ENCODE measurements around the gene THAP6. TPM values are rescaled to one million over a fixed set of nuclear protein-coding genes. Genes with fewer than 3 reads are reported as not detected.

Gene THAP6
- total RNA-seq, 1 experiment from 2014 or later = 25.5 TPM

DNA sequence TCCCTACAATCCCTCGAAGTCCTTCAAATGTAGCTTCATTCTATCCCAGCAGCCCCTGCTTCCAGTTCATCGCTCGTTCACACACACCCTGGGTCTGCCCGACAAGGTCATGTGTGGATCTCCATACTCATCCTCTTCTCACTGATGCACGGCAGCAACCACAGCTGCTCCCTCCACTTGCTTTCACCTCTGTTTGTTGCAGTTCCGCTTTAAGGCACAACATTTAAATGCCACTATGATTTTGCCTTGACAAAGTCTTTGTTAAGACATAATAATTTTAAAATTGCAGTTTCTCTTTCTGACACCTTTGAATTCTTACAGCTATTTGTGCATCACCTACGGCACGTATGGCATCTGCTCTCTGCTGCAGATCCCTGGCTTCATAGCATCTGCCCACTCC lies 43.4 kb downstream of the THAP6 start:
- Histone ChIP-seq H2AFZ (ENCODE audit: low read depth, low read length, poor library complexity, severe bottlenecking) (no peak overlapping the region), H3K36me3 (ENCODE audit: control insufficient read depth in 1 of 2, insufficient read depth in 2 of 2, low read length in 2 of 2) (no peaks in the 10 kb centered on the region), H3K4me3 (replicated peaks in 1 of 2; ENCODE audit: low read depth in 1 of 2, low read length in 2 of 2) (no peak overlapping the region), H3K4me1 (ENCODE audit: control insufficient read depth in 1 of 2, insufficient read depth in 2 of 2, low read length in 2 of 2) (peaks cover 0 to 9% of the 10 kb centered on the region in 2 experiments; a peak in 2 of 4 replicates), H3K9me3 (ENCODE audit: control insufficient read depth in 1 of 2, insufficient read depth in 1 of 2, low read depth in 1 of 2, low read length in 2 of 2) (no peaks in the 10 kb centered on the region), H3K9me2 (ENCODE audit: insufficient read depth) (no peaks in the 10 kb centered on the region), H3K79me2 (ENCODE audit: insufficient read depth, low read length) (no peaks in the 10 kb centered on the region), H3K27me3 (ENCODE audit: insufficient read depth, low read length) (no peaks in the 10 kb centered on the region), H3K4me2 (ENCODE audit: low read length) (no peak overlapping the region), H3K27ac (ENCODE audit: low read depth, low read length) (no peak overlapping the region), H4K20me1 (ENCODE audit: insufficient read depth) (no peaks in the 10 kb centered on the region), H3K9ac (ENCODE audit: low read length) (no peak overlapping the region)
- ChIA-PET RAD21 (ENCODE audit: low non-redundant PET in 1 of 2, low total read pairs in 2 of 2, uncharacterized antibody in 2 of 2, unreplicated experiment in 2 of 2) (no interaction called here), CTCF (no interaction called here), POLR2A (no interaction called here)
- DNase-seq (ENCODE audit: low read depth, low spot score) = no peak
- TF ChIP-seq JUND (IDR thresholded peaks at IDR 0.05) (no peak), TCF7L2 (IDR thresholded peaks at IDR 0.05; ENCODE audit: borderline replicate concordance, extremely low read depth, insufficient read depth, insufficient read length) (no peak), POLR2AphosphoS5 (IDR thresholded peaks at IDR 0.05; ENCODE audit: low read depth, low read length) (no peak), FOSL1 (IDR thresholded peaks at IDR 0.05; ENCODE audit: low read depth) (no peak)
- TF ChIP-seq, protein P1, sequence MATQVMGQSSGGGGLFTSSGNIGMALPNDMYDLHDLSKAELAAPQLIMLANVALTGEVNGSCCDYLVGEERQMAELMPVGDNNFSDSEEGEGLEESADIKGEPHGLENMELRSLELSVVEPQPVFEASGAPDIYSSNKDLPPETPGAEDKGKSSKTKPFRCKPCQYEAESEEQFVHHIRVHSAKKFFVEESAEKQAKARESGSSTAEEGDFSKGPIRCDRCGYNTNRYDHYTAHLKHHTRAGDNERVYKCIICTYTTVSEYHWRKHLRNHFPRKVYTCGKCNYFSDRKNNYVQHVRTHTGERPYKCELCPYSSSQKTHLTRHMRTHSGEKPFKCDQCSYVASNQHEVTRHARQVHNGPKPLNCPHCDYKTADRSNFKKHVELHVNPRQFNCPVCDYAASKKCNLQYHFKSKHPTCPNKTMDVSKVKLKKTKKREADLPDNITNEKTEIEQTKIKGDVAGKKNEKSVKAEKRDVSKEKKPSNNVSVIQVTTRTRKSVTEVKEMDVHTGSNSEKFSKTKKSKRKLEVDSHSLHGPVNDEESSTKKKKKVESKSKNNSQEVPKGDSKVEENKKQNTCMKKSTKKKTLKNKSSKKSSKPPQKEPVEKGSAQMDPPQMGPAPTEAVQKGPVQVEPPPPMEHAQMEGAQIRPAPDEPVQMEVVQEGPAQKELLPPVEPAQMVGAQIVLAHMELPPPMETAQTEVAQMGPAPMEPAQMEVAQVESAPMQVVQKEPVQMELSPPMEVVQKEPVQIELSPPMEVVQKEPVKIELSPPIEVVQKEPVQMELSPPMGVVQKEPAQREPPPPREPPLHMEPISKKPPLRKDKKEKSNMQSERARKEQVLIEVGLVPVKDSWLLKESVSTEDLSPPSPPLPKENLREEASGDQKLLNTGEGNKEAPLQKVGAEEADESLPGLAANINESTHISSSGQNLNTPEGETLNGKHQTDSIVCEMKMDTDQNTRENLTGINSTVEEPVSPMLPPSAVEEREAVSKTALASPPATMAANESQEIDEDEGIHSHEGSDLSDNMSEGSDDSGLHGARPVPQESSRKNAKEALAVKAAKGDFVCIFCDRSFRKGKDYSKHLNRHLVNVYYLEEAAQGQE (IDR thresholded peaks at IDR 0.05; ENCODE audit: low read depth) = no peak
- no TSS peak for BruUV-seq (replicated peaks)
- intact Hi-C loops (cut with micrococcal nuclease) = no loop called here
- ATAC-seq = no peak

DNA sequence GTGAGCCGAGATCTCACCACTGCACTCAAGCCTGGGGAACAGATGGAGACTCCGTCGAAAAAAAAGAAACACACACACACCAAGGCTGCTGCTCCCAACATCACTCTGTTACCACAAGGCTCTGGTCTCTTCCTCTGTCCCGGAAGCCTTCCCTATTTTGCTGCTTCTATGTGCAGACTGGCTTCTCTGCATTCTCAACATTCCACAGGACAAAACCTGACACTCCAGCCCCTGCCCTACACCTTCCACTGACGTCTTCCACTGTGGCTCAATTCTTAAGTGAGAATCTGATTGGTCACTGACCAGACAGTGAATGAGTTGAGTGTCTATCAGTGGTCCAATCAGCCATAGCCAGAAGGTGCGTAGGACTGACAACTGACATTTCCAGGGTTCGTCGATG lies 47.5 kb downstream of the THAP6 start:
- no peaks in the 10 kb centered on the region for H4K20me1 ChIP-seq (ENCODE audit: insufficient read depth)
- TF ChIP-seq, protein P2, sequence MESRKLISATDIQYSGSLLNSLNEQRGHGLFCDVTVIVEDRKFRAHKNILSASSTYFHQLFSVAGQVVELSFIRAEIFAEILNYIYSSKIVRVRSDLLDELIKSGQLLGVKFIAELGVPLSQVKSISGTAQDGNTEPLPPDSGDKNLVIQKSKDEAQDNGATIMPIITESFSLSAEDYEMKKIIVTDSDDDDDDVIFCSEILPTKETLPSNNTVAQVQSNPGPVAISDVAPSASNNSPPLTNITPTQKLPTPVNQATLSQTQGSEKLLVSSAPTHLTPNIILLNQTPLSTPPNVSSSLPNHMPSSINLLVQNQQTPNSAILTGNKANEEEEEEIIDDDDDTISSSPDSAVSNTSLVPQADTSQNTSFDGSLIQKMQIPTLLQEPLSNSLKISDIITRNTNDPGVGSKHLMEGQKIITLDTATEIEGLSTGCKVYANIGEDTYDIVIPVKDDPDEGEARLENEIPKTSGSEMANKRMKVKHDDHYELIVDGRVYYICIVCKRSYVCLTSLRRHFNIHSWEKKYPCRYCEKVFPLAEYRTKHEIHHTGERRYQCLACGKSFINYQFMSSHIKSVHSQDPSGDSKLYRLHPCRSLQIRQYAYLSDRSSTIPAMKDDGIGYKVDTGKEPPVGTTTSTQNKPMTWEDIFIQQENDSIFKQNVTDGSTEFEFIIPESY (IDR thresholded peaks at IDR 0.05; ENCODE audit: extremely low read depth, insufficient replicate concordance, low read length) = no peak
- no peak for TF ChIP-seq ZNF274 (IDR thresholded peaks at IDR 0.05; ENCODE audit: low read depth, low read length)
- CTCF ChIA-PET = no interaction called here
- H3K9ac ChIP-seq (ENCODE audit: low read length) = no peak overlapping the region
- no peak overlapping the region for H3K27ac ChIP-seq (ENCODE audit: low read depth, low read length)
- POLR2A ChIA-PET = no interaction called here
- BruUV-seq (replicated peaks) = no TSS peak
- no peaks in the 10 kb centered on the region for H3K79me2 ChIP-seq (ENCODE audit: insufficient read depth, low read length)
- RAD21 ChIA-PET (ENCODE audit: low non-redundant PET in 1 of 2, low total read pairs in 2 of 2, uncharacterized antibody in 2 of 2, unreplicated experiment in 2 of 2) = no interaction called here
- no peaks in the 10 kb centered on the region for H3K4me1 ChIP-seq (ENCODE audit: control insufficient read depth in 1 of 2, insufficient read depth in 2 of 2, low read length in 2 of 2)
- no peak overlapping the region for H2AFZ ChIP-seq (ENCODE audit: low read depth, low read length, poor library complexity, severe bottlenecking)
- H3K36me3 ChIP-seq (ENCODE audit: control insufficient read depth in 1 of 2, insufficient read depth in 2 of 2, low read length in 2 of 2) = no peaks in the 10 kb centered on the region
- H3K4me2 ChIP-seq (ENCODE audit: low read length) = no peak overlapping the region
- H3K9me3 ChIP-seq (ENCODE audit: control insufficient read depth in 1 of 2, insufficient read depth in 1 of 2, low read depth in 1 of 2, low read length in 2 of 2) = no peaks in the 10 kb centered on the region
- no peak for ATAC-seq
- no peaks in the 10 kb centered on the region for H3K9me2 ChIP-seq (ENCODE audit: insufficient read depth)
- DNase-seq (ENCODE audit: low read depth, low spot score) = no peak
- H3K27me3 ChIP-seq (ENCODE audit: insufficient read depth, low read length) = no peaks in the 10 kb centered on the region
- H3K4me3 ChIP-seq (replicated peaks in 1 of 2; ENCODE audit: low read depth in 1 of 2, low read length in 2 of 2) = no peak overlapping the region
- intact Hi-C loops (cut with micrococcal nuclease) = no loop called here

All from HCT116 (cell line).